HG02642 (cell line): ENCODE data around the gene SPINK1.
"Not testable (repeated sequence)": the region's sequence is repeated elsewhere in the genome, so short reads cannot be mapped to it uniquely, and the experiment has no call there.

Experiments used
- ATAC-seq: cut with Tn5 transposase; IDR thresholded peaks from one replicate; pipeline ENCODE4 v1.9.1; 2021; ENCODE audit warnings: mild to moderate bottlenecking; ENCODE audit not compliant: unreplicated experiment, poor library complexity

SPINK1 gene

GRCh38 chr5:147809830-147810666 is 21.4 kb downstream of the SPINK1 start:
- ATAC-seq = no peak

DNA sequence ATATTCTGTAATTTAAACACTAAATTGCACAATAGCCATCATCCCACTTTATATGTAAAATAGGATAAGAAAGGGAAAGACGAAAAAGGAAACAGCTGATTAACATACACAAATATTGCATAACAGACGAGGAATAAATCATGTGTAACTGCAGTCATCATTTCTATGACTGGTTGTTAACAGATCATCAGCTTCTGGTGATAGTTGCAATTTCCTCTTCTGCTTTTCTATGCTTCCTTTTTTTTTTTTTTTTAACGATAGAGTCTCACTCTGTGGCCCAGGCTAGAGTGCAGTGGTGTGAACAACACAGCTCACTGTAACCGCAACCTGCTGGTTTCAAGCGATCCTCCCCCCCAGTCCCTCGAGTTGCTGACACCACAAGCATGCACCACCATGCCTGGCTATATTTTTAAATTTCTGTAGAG is 26.4 kb downstream of the SPINK1 start:
- ATAC-seq = peak; percentile 85

DNA sequence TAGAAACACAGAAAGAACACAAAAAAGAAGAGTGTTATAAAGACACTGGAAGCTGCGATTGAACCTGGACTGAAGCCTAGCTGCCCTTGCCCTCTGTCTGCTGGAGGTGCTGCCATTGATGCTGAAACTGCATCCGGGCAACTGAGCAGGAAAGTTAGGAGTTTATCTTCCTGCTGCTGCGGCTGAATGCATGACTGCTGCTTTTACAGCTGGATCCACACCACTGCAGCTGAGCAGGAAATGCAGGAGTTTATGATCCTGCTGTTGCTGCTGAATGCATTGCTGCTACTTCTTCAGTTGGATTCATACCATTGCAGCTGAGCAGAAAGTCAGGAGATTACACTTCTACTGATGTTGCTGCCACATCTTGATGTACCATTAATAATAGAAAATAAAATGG is 27.1 kb downstream of the SPINK1 start:
- no peak for ATAC-seq

- ATAC-seq = no peak
Measured at GRCh38 chr5:147803926-147804325, 27.5 kb downstream of the SPINK1 start.

- ATAC-seq = not testable (repeated sequence)
Measured at GRCh38 chr5:147803161-147803560, 28.3 kb downstream of the SPINK1 start.

DNA sequence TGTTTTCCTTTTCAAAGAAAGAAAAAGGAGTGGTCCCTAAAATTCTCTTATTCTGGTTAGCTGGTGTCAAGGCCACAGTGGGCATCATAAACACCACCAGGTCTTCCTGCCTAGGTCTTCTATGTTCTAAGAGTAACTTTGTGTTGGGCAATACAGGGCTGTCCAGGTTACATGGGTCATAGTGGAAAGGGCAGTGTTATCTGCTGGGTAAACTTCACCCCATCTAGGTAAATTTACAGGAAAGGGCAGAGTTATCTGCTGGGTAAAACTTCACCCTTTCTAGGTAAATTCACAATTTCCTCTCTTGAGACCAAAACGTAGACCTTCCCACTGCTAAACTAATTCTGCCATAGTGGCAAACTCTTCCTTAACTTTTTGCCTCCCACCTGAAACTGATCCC is 30.0 kb downstream of the SPINK1 start:
- no peak for ATAC-seq

- no peak for ATAC-seq
Measured at GRCh38 chr5:147800491-147800890, 31.0 kb downstream of the SPINK1 start.

DNA sequence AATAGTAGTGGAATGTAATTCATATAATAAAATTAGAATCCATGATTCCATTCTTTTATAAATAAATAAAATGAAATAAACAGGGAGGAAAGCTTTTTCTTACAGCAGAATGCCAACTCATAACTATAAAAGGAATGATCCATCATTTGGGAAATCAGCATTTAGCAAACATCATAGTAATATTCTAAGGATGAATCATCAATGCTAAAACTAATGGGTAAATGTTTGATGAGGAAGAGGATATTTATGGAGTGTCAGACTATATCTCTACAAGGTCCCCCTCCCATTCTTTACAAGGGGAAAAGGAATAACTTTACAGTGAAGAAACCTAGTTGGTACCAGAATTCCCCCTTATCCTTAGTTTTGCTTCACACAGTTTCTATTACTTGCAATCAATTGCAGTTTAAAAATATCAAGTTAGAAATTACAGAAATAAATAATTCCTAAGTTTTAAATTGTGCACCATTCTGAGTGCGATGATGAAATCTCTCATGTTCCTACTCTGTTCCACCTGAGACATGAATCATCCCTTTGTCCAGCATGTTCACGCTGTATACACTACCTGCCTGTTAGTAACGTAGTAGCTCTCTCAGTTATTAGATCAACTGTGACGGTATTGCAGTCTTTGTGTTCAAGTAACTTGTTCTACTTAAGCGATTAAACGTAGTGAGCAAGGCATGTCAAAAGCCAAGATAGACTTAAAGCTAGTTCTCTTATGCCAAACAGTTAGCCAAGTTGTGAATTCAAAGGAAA is 34.7 kb downstream of the SPINK1 start:
- no peak for ATAC-seq

DNA sequence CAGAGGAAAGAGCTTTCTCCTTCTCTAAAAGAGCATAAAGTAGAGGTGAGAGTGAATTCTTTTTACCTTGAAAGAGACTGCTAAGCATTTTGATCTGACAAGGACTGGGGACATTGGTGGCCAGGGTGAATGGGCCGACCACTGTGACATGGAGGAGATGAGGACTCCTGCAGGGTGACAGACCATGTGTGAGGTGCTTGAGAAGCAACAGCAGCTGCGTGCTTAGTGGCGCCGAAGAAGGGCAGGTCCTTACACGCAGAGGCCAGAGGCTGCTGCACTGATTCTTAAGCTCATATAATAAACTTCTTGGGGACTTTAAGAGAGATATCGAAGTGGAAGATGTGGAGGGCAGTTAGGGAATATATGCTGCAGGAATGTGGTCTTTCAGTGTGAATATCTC is 40.3 kb downstream of the SPINK1 start:
- ATAC-seq = no peak

DNA sequence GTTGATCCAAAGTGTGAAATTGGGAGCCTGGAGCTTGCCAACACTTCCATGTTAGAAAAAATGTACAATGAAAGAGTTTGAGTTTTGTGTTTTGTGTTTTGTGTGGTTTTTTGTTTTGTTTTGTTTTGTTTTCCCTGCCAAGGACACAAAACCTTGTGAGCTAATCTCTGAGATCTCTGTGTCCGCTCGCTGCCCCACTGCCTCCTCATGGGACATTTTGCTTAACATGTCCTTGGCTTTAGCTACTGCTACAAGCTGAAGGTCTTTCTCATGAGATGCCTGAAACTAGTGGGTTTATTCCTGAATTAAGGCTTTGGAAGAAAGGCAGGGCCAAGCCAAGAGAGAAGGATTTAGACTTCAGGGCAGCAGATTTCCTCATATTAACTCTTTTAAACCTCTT is 41.7 kb downstream of the SPINK1 start:
- no peak for ATAC-seq

GRCh38 chr5:147788023-147788422 is 43.4 kb downstream of the SPINK1 start:
- ATAC-seq = no peak

- no peak for ATAC-seq
Measured at GRCh38 chr5:147786142-147786541, 45.3 kb downstream of the SPINK1 start.

- ATAC-seq = no peak
Measured at GRCh38 chr5:147784146-147784987, 47.1 kb downstream of the SPINK1 start.

- ATAC-seq = peak; percentile 95
Measured at GRCh38 chr5:147782110-147783028, 49.1 kb downstream of the SPINK1 start, which contains the start of gene JAKMIP2. Gene JAKMIP2, minus strand, starts transcription at chr5:147782728. Its CDS starts 110,922 bp downstream, at chr5:147671806.

- no peak for ATAC-seq
Measured at GRCh38 chr5:147780924-147781573, 50.4 kb downstream of the SPINK1 start.

DNA sequence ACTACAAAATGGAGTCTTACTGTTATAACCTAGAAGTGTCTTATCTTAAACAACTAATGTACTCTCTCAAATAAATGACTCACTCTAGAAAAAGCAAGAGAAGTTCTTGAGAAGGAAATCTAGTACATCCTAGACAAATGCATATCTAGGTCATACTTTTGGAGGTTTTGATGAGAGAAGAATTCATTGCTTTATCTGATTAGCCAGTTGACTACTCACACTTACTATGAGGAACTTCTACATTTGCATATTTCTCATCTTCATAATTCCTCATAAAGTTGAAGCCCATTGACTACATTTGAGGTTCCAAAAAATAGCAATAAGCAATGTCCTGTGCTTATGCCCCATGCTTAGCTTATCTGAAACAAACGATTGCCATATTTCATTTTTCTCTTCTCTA is 51.8 kb downstream of the SPINK1 start:
- ATAC-seq = no peak

DNA sequence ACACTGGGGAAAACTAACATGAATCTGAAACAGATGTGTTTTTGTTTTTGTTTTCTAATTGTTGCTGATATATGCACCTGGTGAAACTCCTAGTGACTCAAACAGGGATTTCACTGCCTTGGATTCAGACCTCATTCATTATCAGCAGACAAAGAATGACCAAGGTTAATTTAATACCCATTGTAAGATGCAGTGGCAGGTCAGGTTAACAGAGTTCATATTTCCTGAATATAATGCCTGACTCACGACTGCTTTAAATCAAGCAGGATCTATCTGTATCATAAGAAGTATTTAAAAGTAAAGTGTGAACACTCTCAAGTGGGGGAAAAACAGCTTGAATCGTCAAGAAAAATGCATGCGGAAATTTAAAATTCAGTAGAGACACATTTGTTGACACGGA is 54.5 kb downstream of the SPINK1 start:
- no peak for ATAC-seq
